H1 (cell line): Measurements from ENCODE around the gene CCNH. TPM values are rescaled to one million over a fixed set of nuclear protein-coding genes. Genes with fewer than 3 reads are reported as not detected.
A peak's percentile ranks its signal among the peaks of the same experiment; 100 is the strongest.

Experiments
- CTCF ChIA-PET: fragments of 300-600 bp; sonication (Branson Sonifier 250); formaldehyde crosslinking; loops from one replicate; lab custom pipeline; 2021; ENCODE audit not compliant: partially characterized antibody; lab: Charles Lee
- POLR2A ChIA-PET: fragments of 300-600 bp; sonication (Branson Sonifier 250); formaldehyde crosslinking; loops from one replicate; lab custom pipeline; 2021; ENCODE audit warnings: inconsistent platforms; ENCODE audit not compliant: partially characterized antibody; lab: Charles Lee
- DNase-seq, 2 experiments: peaks; one replicate each; pipeline versions ENCODE4 v3.0.0 to v3.0.0-alpha.2; 2010 to 2022; ENCODE audit warnings: low spot score in 2 of 2, low read depth in 1 of 2, mixed read lengths in 1 of 2
- FAIRE-seq: peaks from 2 replicates; lab custom pipeline; 2011; peaks lifted over from hg19 to GRCh38; lab: Jason Lieb, UNC
- H2AFZ ChIP-seq: 2 replicates; pipeline ENCODE4 v1.8.1; 2012; ENCODE audit warnings: low read length, inconsistent platforms
- H2AK5ac ChIP-seq: 2 replicates; pipeline ENCODE4 v1.6.1; 2013; ENCODE audit warnings: low read depth, low read length
- H2BK120ac ChIP-seq: replicated peaks from 2 replicates; pipeline ENCODE3; 2013; ENCODE audit warnings: low read depth, low read length, inconsistent platforms
- H2BK12ac ChIP-seq: 2 replicates; pipeline ENCODE4 v1.6.1; 2013; ENCODE audit warnings: low read depth, low read length
- H2BK15ac ChIP-seq: 2 replicates; pipeline ENCODE4 v1.6.1; 2013; ENCODE audit warnings: low read length
- H2BK20ac ChIP-seq: 2 replicates; pipeline ENCODE4 v1.6.1; 2013; ENCODE audit warnings: low read length
- H2BK5ac ChIP-seq: 2 replicates; pipeline ENCODE4 v1.6.1; 2013; ENCODE audit warnings: low read depth, low read length
- H3K14ac ChIP-seq: 2 replicates; pipeline ENCODE4 v1.6.1; 2013; ENCODE audit warnings: inconsistent platforms; ENCODE audit not compliant: insufficient read length
- H3K18ac ChIP-seq: 2 replicates; pipeline ENCODE4 v1.6.1; 2013; ENCODE audit warnings: low read length; ENCODE audit errors: extremely low read depth
- H3K23ac ChIP-seq: 2 replicates; pipeline ENCODE4 v1.6.1; 2013; ENCODE audit warnings: inconsistent platforms; ENCODE audit not compliant: insufficient read length
- H3K23me2 ChIP-seq: 2 replicates; pipeline ENCODE4 v1.6.1; 2013; ENCODE audit warnings: low read depth, low read length
- H3K27ac ChIP-seq: 2 replicates; pipeline ENCODE4 v1.6.1; 2011; ENCODE audit warnings: low read depth, low read length, inconsistent platforms
- H3K27me3 ChIP-seq, 4 experiments: replicated peaks in 1 of 4; 1 replicate in 1 of 4; 2 replicates in 3 of 4; pipeline versions ENCODE4 v1.6.1 to v1.8.1; 2011 to 2013; ENCODE audit warnings: low read length in 3 of 4, mild to moderate bottlenecking in 3 of 4, inconsistent platforms in 2 of 4, mixed read lengths in 2 of 4, moderate library complexity in 1 of 4; ENCODE audit not compliant: control insufficient read depth in 3 of 4, insufficient read depth in 3 of 4; ENCODE audit errors: extremely low read depth in 1 of 4
- H3K36me3 ChIP-seq, 4 experiments: 2 replicates each; pipeline versions ENCODE4 v1.6.1 to v1.8.1; 2011 to 2013; ENCODE audit warnings: mild to moderate bottlenecking in 4 of 4, low read length in 3 of 4, moderate library complexity in 2 of 4, control low read depth in 1 of 4, inconsistent platforms in 1 of 4; ENCODE audit not compliant: insufficient read depth in 4 of 4, control insufficient read depth in 2 of 4
- H3K4ac ChIP-seq: replicated peaks from 2 replicates; pipeline ENCODE3; 2013; ENCODE audit warnings: low read length, low read depth, mixed read lengths, inconsistent platforms; ENCODE audit not compliant: insufficient read length
- H3K4me1 ChIP-seq, 4 experiments: replicated peaks in 1 of 4; 1 replicate in 1 of 4; 2 replicates in 3 of 4; pipeline versions ENCODE4 v1.6.1 to v1.8.1; 2011 to 2013; ENCODE audit warnings: low read length in 3 of 4, inconsistent platforms in 2 of 4, mixed read lengths in 1 of 4; ENCODE audit not compliant: insufficient read depth in 4 of 4, control insufficient read depth in 3 of 4
- H3K4me2 ChIP-seq, 2 experiments: 2 replicates each; pipeline versions ENCODE4 v1.6.1 to v1.8.1; 2011 to 2013; ENCODE audit warnings: low read depth in 2 of 2, low read length in 2 of 2, control low read depth in 1 of 2, inconsistent platforms in 1 of 2, mild to moderate bottlenecking in 1 of 2; ENCODE audit not compliant: insufficient read depth in 1 of 2
- H3K4me3 ChIP-seq, 4 experiments: fragments of 200-600, 300-600 bp in 1 of 4; sonication (generic), shearing (Covaris generic), sonication (Bioruptor Twin) in 1 of 4; 2 replicates each; pipeline versions ENCODE4 v1.5.1 to v1.8.1; 2011 to 2016; ENCODE audit warnings: low read length in 4 of 4, low read depth in 3 of 4, control low read depth in 2 of 4, inconsistent platforms in 2 of 4, mild to moderate bottlenecking in 2 of 4, mixed read lengths in 1 of 4, moderate library complexity in 1 of 4; ENCODE audit not compliant: insufficient read depth in 2 of 4; ENCODE audit errors: extremely low read depth in 1 of 4
- H3K56ac ChIP-seq: replicated peaks from 2 replicates; pipeline ENCODE3; 2013; ENCODE audit warnings: low read depth, mild to moderate bottlenecking, mixed read lengths, low read length, inconsistent platforms; ENCODE audit not compliant: insufficient read length
- H3K79me1 ChIP-seq: 2 replicates; pipeline ENCODE4 v1.6.1; 2013; ENCODE audit warnings: low read depth, low read length, control low read depth
- H3K79me2 ChIP-seq, 2 experiments: 2 replicates each; pipeline versions ENCODE4 v1.6.1 to v1.8.1; 2012 to 2013; ENCODE audit warnings: low read length in 2 of 2, mild to moderate bottlenecking in 2 of 2, inconsistent platforms in 1 of 2; ENCODE audit not compliant: insufficient read depth in 2 of 2, control insufficient read depth in 1 of 2
- H3K9ac ChIP-seq, 4 experiments: replicated peaks in 1 of 4; 1 replicate in 1 of 4; 2 replicates in 3 of 4; pipeline versions ENCODE4 v1.6.1 to v1.8.1; 2011 to 2013; ENCODE audit warnings: low read depth in 3 of 4, low read length in 3 of 4, control low read depth in 2 of 4, mild to moderate bottlenecking in 2 of 4, moderate library complexity in 2 of 4, inconsistent platforms in 1 of 4; ENCODE audit errors: extremely low read depth in 1 of 4
- H3K9me3 ChIP-seq, 2 experiments: 2 replicates each; pipeline versions ENCODE4 v1.6.1 to v1.8.1; 2012 to 2013; ENCODE audit warnings: mild to moderate bottlenecking in 2 of 2, moderate library complexity in 2 of 2, control low read depth in 1 of 2, inconsistent platforms in 1 of 2, low read depth in 1 of 2, low read length in 1 of 2, mixed read lengths in 1 of 2; ENCODE audit not compliant: insufficient read depth in 2 of 2
- H4K20me1 ChIP-seq, 2 experiments: replicated peaks in 1 of 2; 2 replicates each; pipeline versions ENCODE3 to v1.8.1; 2011 to 2013; ENCODE audit warnings: inconsistent platforms in 2 of 2, low read length in 2 of 2, mild to moderate bottlenecking in 1 of 2; ENCODE audit not compliant: insufficient read depth in 2 of 2, control insufficient read depth in 1 of 2
- H4K5ac ChIP-seq: 2 replicates; pipeline ENCODE4 v1.6.1; 2013; ENCODE audit warnings: low read length, low read depth, mixed read lengths, inconsistent platforms; ENCODE audit not compliant: insufficient read length
- H4K8ac ChIP-seq: 2 replicates; pipeline ENCODE4 v1.8.0; 2013; ENCODE audit warnings: mild to moderate bottlenecking, moderate library complexity, low read length, inconsistent platforms; ENCODE audit not compliant: insufficient read depth; ENCODE audit errors: extremely low read depth
- H4K91ac ChIP-seq: replicated peaks from 2 replicates; pipeline ENCODE3; 2013; ENCODE audit warnings: low read length, mixed read lengths, inconsistent platforms; ENCODE audit not compliant: insufficient read length
- CEBPB ChIP-seq: IDR thresholded peaks from 2 replicates; pipeline ENCODE4 v1.6.1; 2012; ENCODE audit warnings: low read depth, low read length
- RFX5 ChIP-seq: IDR thresholded peaks from 2 replicates; pipeline ENCODE4 v1.6.1; 2011; ENCODE audit warnings: low read depth, low read length, improper control_type of control experiment, borderline replicate concordance
- WGBS, 2 experiments: shearing (Covaris generic) in 1 of 2; methylation state at CpG; one replicate each; pipeline versions ENCODE4 v1.1.6 to v1.1.7; 2013 to 2015; ENCODE audit warnings: low lambda C conversion rate in 2 of 2, mixed read lengths in 2 of 2, inconsistent platforms in 1 of 2, low coverage in 1 of 2, missing lambda C conversion rate in 1 of 2; ENCODE audit not compliant: insufficient replicate concordance in 2 of 2, insufficient coverage in 1 of 2, insufficient read length in 1 of 2; ENCODE audit errors: extremely low coverage in 1 of 2, missing lambda C conversion rate in 1 of 2; 5-methylcytosine and 5-hydroxymethylcytosine counted together
- polyA plus RNA-seq, 7 experiments: library from polyadenylated mRNA; depleted of rRNA in 3 of 7; stranded (reverse) in 5 of 7; unstranded in 2 of 7; fragments of >200 nt in 5 of 7; fragments of 200-250 nt in 2 of 7; gene quantifications; 1 replicate in 5 of 7; 2 replicates in 1 of 7; 4 replicates in 1 of 7; pipeline versions ENCODE4 v1.2.1 to v1.2.3, GENCODE V29; 2011 to 2013; ENCODE audit warnings: missing spikeins in 2 of 7, mixed read lengths in 2 of 7
- total RNA-seq: library from RNA; stranded (reverse); fragmentation: NEBNext Ultra II Directional; extraction: Animal tissue kit (Norgen Biotek cat#: 25700); gene quantifications from 2 replicates; pipeline ENCODE4 v1.2.1, GENCODE V29; 2021

The CCNH gene
- total and polyA plus RNA-seq, 2 of the 8 experiments (the other 6 are each of a cell fraction or from before 2014, with no cell fraction given), result 38.2 to 41.8 TPM

DNA sequence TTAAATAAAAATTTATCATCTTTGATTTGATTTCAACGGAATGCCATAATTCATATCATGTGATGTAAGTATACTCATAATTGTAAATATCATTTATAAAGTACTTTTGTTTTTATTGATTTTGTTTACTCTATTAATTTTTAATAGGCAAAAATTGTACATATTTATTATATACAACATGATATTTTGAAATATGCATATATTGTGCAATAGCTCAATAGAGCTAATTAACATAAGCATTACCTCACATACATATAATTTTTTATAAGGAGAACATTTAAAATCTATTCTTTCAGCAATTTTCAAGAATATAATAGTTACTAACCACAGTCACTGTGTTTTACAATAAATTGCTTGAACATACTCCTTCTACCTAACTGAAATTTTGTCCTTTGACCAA is 25.0 kb upstream of the CCNH start:
- Histone ChIP-seq H4K91ac (no peak overlapping the region), H3K9ac (no peak overlapping the region), H3K4me2 (no peak overlapping the region), H3K56ac (no peak overlapping the region), H2BK12ac (no peak overlapping the region), H3K4me1 (no peaks in the 10 kb centered on the region), H4K8ac (no peak overlapping the region), H3K4me3 (no peak overlapping the region), H2BK120ac (no peak overlapping the region), H3K36me3 (no peaks in the 10 kb centered on the region), H3K9me3 (no peaks in the 10 kb centered on the region), H3K4ac (no peak overlapping the region), H2AFZ (no peak overlapping the region)
- DNase-seq (no peak), FAIRE-seq (no peak)
- peak; percentile 22; the same call in 1 of the 2 replicates for TF ChIP-seq CEBPB
- no peak for TF ChIP-seq RFX5
- TF ChIP-seq, all 59 proteins: peak for 1
- H2BK15ac ChIP-seq, result no peak overlapping the region
- no peaks in the 10 kb centered on the region for H4K20me1 ChIP-seq
- ChIA-PET POLR2A (no interaction called here), CTCF (interaction anchor here (0.6 kb wide), 1 partner anchor 50 kb away, joined by 3 read pairs; no protein-coding TSS in a partner anchor)
- H3K79me1 ChIP-seq, result no peaks in the 10 kb centered on the region
- no peak overlapping the region for H2BK5ac ChIP-seq
- 72% methylated on average over 1 of the region's 1 CpG; no CpG with 5 or more reads in 1 of the 2 experiments for WGBS, 2 experiments
- H3K14ac ChIP-seq, result no peak overlapping the region
- H3K23ac ChIP-seq, result no peak overlapping the region
- no peak overlapping the region for H2BK20ac ChIP-seq
- H3K79me2 ChIP-seq, result no peaks in the 10 kb centered on the region
- no peaks in the 10 kb centered on the region for H3K27me3 ChIP-seq
- H3K27ac ChIP-seq, result no peak overlapping the region
- H2AK5ac ChIP-seq, result no peak overlapping the region
- H3K18ac ChIP-seq, result no peak overlapping the region
- no peak overlapping the region for H4K5ac ChIP-seq
- H3K23me2 ChIP-seq, result peaks cover 2% of the 10 kb centered on the region; the same call in 1 of the 2 replicates
